Measurements from ENCODE around the gene TRDN. TPM values are rescaled to one million over a fixed set of nuclear protein-coding genes. Genes with fewer than 3 reads are reported as not detected.

The TRDN gene
- polyA plus RNA-seq, 1 donor: 263 TPM

DNA sequence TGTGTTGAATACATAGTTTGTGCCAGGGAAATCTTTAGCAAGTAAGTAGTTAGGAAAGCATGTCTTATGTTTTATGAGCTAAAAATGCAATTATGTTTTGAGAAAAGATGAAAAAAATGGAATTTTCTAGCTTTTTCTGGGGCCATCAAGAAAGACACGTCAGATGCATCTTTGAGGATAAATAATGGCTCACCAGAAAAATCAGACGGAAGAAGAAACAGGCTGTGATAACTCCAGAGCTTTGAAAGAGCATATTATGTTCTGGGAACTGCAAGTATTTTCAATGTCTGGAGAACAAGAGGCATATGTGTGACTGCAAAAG is 467.0 kb downstream of the TRDN start:
- no peak for DNase-seq (ENCODE audit: low read depth)

- DNase-seq (ENCODE audit: low read depth): no peak
These were observed 467.6 kb downstream of the TRDN start for GRCh38 chr6:123168892-123169773.

GRCh38 chr6:123168466-123168865 is 468.3 kb downstream of the TRDN start:
- no peak for DNase-seq (ENCODE audit: low read depth)

Other genes with a start within 250 kb of the TRDN start
- 6.4 TPM for gene NKAIN2, start 166.9 kb upstream of the TRDN start, polyA plus RNA-seq (ENCODE audit: insufficient read length)